ENCODE data around the gene CACFD1. TPM values are rescaled to one million over a fixed set of nuclear protein-coding genes. Genes with fewer than 3 reads are reported as not detected.

The CACFD1 gene
- polyA plus RNA-seq, 3 donors, result 5.0 to 6.7 (median 5.1) TPM

GRCh38 chr9:133470427-133470924 is 10.7 kb downstream of the CACFD1 start:
- Mint-ChIP-seq H3K27me3 (ENCODE audit: low read depth in 3 of 3) (peaks cover 0 to 5% (median 1%) of the 10 kb centered on the region in 3 donors), H3K4me3 (no peak overlapping the region), H3K36me3 (peaks cover 20 to 37% of the 10 kb centered on the region in 2 donors), H3K4me1 (peaks cover 39% of the 10 kb centered on the region), H3K9me3 (no peaks in the 10 kb centered on the region), H3K27ac (peak overlapping the region in 5 of 7 donors; percentile 63 to 88 (median 81))
- TF ChIP-seq, protein P1, sequence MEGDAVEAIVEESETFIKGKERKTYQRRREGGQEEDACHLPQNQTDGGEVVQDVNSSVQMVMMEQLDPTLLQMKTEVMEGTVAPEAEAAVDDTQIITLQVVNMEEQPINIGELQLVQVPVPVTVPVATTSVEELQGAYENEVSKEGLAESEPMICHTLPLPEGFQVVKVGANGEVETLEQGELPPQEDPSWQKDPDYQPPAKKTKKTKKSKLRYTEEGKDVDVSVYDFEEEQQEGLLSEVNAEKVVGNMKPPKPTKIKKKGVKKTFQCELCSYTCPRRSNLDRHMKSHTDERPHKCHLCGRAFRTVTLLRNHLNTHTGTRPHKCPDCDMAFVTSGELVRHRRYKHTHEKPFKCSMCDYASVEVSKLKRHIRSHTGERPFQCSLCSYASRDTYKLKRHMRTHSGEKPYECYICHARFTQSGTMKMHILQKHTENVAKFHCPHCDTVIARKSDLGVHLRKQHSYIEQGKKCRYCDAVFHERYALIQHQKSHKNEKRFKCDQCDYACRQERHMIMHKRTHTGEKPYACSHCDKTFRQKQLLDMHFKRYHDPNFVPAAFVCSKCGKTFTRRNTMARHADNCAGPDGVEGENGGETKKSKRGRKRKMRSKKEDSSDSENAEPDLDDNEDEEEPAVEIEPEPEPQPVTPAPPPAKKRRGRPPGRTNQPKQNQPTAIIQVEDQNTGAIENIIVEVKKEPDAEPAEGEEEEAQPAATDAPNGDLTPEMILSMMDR (IDR thresholded peaks at IDR 0.05), result no peak
- Histone ChIP-seq H3K4me1 (ENCODE audit: control insufficient read depth in 1 of 2, insufficient read depth in 2 of 2, low read length in 2 of 2) (peaks cover 54 to 63% of the 10 kb centered on the region in 2 donors), H4K20me1 (ENCODE audit: insufficient read depth, low read length) (peaks cover 75% of the 10 kb centered on the region), H3K9ac (ENCODE audit: insufficient read depth, low read length, poor library complexity, severe bottlenecking) (peak overlapping the region; percentile 15), H3K9me3 (replicated peaks in 1 of 2; ENCODE audit: control insufficient read depth in 1 of 2, insufficient read depth in 1 of 2, low read length in 2 of 2) (no peaks in the 10 kb centered on the region), H3K36me3 (replicated peaks in 1 of 2; ENCODE audit: control insufficient read depth in 1 of 2, insufficient read depth in 2 of 2, low read length in 2 of 2) (peaks cover 36 to 40% of the 10 kb centered on the region in 2 donors), H3K4me3 (replicated peaks in 1 of 3; ENCODE audit: low read depth in 2 of 3, low read length in 3 of 3) (peak overlapping the region in 1 of 3 experiments; percentile 23), H2AFZ (ENCODE audit: insufficient read depth, low read depth, low read length, poor library complexity, severe bottlenecking) (no peak overlapping the region), H3K79me2 (ENCODE audit: insufficient read depth, low read length) (peaks cover 7% of the 10 kb centered on the region), H3K27me3 (ENCODE audit: control insufficient read depth in 2 of 2, insufficient read depth in 2 of 2, low read length in 2 of 2) (no peaks in the 10 kb centered on the region), H3K4me2 (replicated peaks; ENCODE audit: extremely low read depth, low read length, poor library complexity, severe bottlenecking) (peak overlapping the region; percentile 43), H3K27ac (ENCODE audit: low read depth in 1 of 2, low read length in 2 of 2) (peak overlapping the region; percentile 33 to 70)
- DNase-seq, result peak; percentile 25 to 69 (median 42)
- intact Hi-C loops (cut with micrococcal nuclease), result loop anchor here in 1 of 2 donors (10.0 kb wide), 1 partner anchor 554 kb away; the partner anchor contains the start of gene BRD3OS
- 62% methylated on average over 16 of the region's 16 CpGs for WGBS (ENCODE audit: insufficient coverage)

- no peaks in the 10 kb centered on the region for H3K27me3 ChIP-seq (ENCODE audit: control insufficient read depth in 2 of 2, insufficient read depth in 2 of 2, low read length in 2 of 2)
- intact Hi-C loops (cut with micrococcal nuclease), result loop anchor here in 1 of 2 donors (10.0 kb wide), 1 partner anchor 554 kb away; the partner anchor contains the start of gene BRD3OS
- peaks cover 0 to 3% (median 1%) of the 10 kb centered on the region in 3 donors for H3K27me3 Mint-ChIP-seq (ENCODE audit: low read depth in 3 of 3)
- H4K20me1 ChIP-seq (ENCODE audit: insufficient read depth, low read length), result peaks cover 80% of the 10 kb centered on the region
- peak overlapping the region; percentile 33 to 70 for H3K27ac ChIP-seq (ENCODE audit: low read depth in 1 of 2, low read length in 2 of 2)
- peaks cover 59 to 68% of the 10 kb centered on the region in 2 donors for H3K4me1 ChIP-seq (ENCODE audit: control insufficient read depth in 1 of 2, insufficient read depth in 2 of 2, low read length in 2 of 2)
- H3K79me2 ChIP-seq (ENCODE audit: insufficient read depth, low read length), result peaks cover 12% of the 10 kb centered on the region
- no peaks in the 10 kb centered on the region for H3K9me3 Mint-ChIP-seq
- no peaks in the 10 kb centered on the region for H3K9me3 ChIP-seq (replicated peaks in 1 of 2; ENCODE audit: control insufficient read depth in 1 of 2, insufficient read depth in 1 of 2, low read length in 2 of 2)
- peaks cover 44% of the 10 kb centered on the region for H3K4me1 Mint-ChIP-seq
- H3K4me3 Mint-ChIP-seq, result peak overlapping the region in 1 of 2 donors; percentile 42
- peak overlapping the region in 1 of 3 experiments; percentile 36 for H3K4me3 ChIP-seq (replicated peaks in 1 of 3; ENCODE audit: low read depth in 2 of 3, low read length in 3 of 3)
- H3K4me2 ChIP-seq (replicated peaks; ENCODE audit: extremely low read depth, low read length, poor library complexity, severe bottlenecking), result peak overlapping the region; percentile 43
- H3K27ac Mint-ChIP-seq, result peak overlapping the region in 4 of 7 donors; percentile 63 to 88 (median 84)
- WGBS (ENCODE audit: insufficient coverage), result 53% methylated on average over 4 of the region's 7 CpGs
- H3K9ac ChIP-seq (ENCODE audit: insufficient read depth, low read length, poor library complexity, severe bottlenecking), result peak overlapping the region; percentile 15
- DNase-seq, result peak in 2 of 3 donors; percentile 11 to 56
- H3K36me3 ChIP-seq (replicated peaks in 1 of 2; ENCODE audit: control insufficient read depth in 1 of 2, insufficient read depth in 2 of 2, low read length in 2 of 2), result peaks cover 41 to 45% of the 10 kb centered on the region in 2 donors
- peaks cover 25 to 42% of the 10 kb centered on the region in 2 donors for H3K36me3 Mint-ChIP-seq
- H2AFZ ChIP-seq (ENCODE audit: insufficient read depth, low read depth, low read length, poor library complexity, severe bottlenecking), result no peak overlapping the region
- TF ChIP-seq, protein P1 (IDR thresholded peaks at IDR 0.05), result no peak
These were observed 11.2 kb downstream of the CACFD1 start for GRCh38 chr9:133470988-133471387.
